GM12878 (cell line): ENCODE data around the gene LRFN2.

ENCODE experiments used
- CEBPB ChIP-seq, 2 experiments: fragments of 150-350 bp in 1 of 2; IDR thresholded peaks; 2 replicates each; pipeline ENCODE4 v1.6.1; 2012 to 2014; ENCODE audit warnings: low read depth in 2 of 2, low read length in 2 of 2, borderline replicate concordance in 1 of 2, inconsistent platforms in 1 of 2
- CHD1 ChIP-seq: IDR thresholded peaks from 2 replicates; pipeline ENCODE4 v1.6.1; 2012; ENCODE audit warnings: low read depth, low read length, improper control_type of control experiment
- CHD2 ChIP-seq: IDR thresholded peaks from 2 replicates; pipeline ENCODE4 v1.6.1; 2011; ENCODE audit warnings: low read depth, low read length, improper control_type of control experiment, borderline replicate concordance
- CHD4 ChIP-seq: fragments of 200-600 bp; sonication (generic); IDR thresholded peaks from 2 replicates; pipeline ENCODE4 v1.6.1; 2016; ENCODE audit warnings: mild to moderate bottlenecking
- E4F1 ChIP-seq: fragments of 450-650 bp; IDR thresholded peaks from 2 replicates; pipeline ENCODE4 v1.6.1; 2018; ENCODE audit warnings: borderline replicate concordance, mild to moderate bottlenecking; ENCODE audit not compliant: partially characterized antibody
- EGR1 ChIP-seq, 2 experiments: IDR thresholded peaks; 1 replicate in 1 of 2; 2 replicates in 1 of 2; pipeline ENCODE4 v1.6.1; 2011 to 2012; ENCODE audit warnings: low read depth in 2 of 2, low read length in 2 of 2, borderline replicate concordance in 1 of 2, mild to moderate bottlenecking in 1 of 2, moderate library complexity in 1 of 2
- KAT2A ChIP-seq: conservative IDR thresholded peaks from 2 replicates; pipeline ENCODE4 v1.6.1; 2011; ENCODE audit warnings: low read depth, low read length; ENCODE audit not compliant: control insufficient read depth
- REST ChIP-seq: IDR thresholded peaks from 2 replicates; pipeline ENCODE4 v1.6.1; 2012; ENCODE audit warnings: mild to moderate bottlenecking, low read depth, low read length
- SIN3A ChIP-seq: IDR thresholded peaks from 2 replicates; pipeline ENCODE4 v1.6.1; 2012; ENCODE audit warnings: low read depth, low read length, improper control_type of control experiment
- STAT3 ChIP-seq: IDR thresholded peaks from 2 replicates; pipeline ENCODE4 v1.6.1; 2011; ENCODE audit warnings: low read depth, low read length, improper control_type of control experiment
- TF ChIP-seq, protein P1 (sequence below), 3 experiments: IDR thresholded peaks in 2 of 3; conservative IDR thresholded peaks in 1 of 3; 2 replicates each; pipeline ENCODE4 v1.5.1; 2011; ENCODE audit warnings: low read depth in 3 of 3, low read length in 3 of 3, mild to moderate bottlenecking in 3 of 3, control low read depth in 2 of 3, moderate library complexity in 2 of 3, inconsistent platforms in 1 of 3, mixed read lengths in 1 of 3; ENCODE audit not compliant: control insufficient read depth in 2 of 3, insufficient read depth in 1 of 3; ENCODE audit errors: extremely low read depth in 1 of 3
- TF ChIP-seq, protein P2 (sequence below): fragments of 450-650 bp; formaldehyde crosslinking; IDR thresholded peaks from 2 replicates; pipeline ENCODE4 v1.4.0; 2020; ENCODE audit warnings: mild to moderate bottlenecking, moderate library complexity

GRCh38 chr6:40353967-40354452, 233.2 kb downstream of the LRFN2 start:
- TF ChIP-seq SIN3A (no peak), REST (no peak), CHD1 (no peak), EGR1 (IDR thresholded peaks at IDR 0.05; ENCODE audit: borderline replicate concordance in 1 of 2, low read depth in 2 of 2, low read length in 2 of 2) (no peak), CHD4 (no peak), CEBPB (IDR thresholded peaks at IDR 0.05; ENCODE audit: borderline replicate concordance in 1 of 2, low read depth in 2 of 2, low read length in 2 of 2) (no peak), CHD2 (no peak), STAT3 (no peak), KAT2A (no peak), E4F1 (no peak)
- TF ChIP-seq, protein P1, sequence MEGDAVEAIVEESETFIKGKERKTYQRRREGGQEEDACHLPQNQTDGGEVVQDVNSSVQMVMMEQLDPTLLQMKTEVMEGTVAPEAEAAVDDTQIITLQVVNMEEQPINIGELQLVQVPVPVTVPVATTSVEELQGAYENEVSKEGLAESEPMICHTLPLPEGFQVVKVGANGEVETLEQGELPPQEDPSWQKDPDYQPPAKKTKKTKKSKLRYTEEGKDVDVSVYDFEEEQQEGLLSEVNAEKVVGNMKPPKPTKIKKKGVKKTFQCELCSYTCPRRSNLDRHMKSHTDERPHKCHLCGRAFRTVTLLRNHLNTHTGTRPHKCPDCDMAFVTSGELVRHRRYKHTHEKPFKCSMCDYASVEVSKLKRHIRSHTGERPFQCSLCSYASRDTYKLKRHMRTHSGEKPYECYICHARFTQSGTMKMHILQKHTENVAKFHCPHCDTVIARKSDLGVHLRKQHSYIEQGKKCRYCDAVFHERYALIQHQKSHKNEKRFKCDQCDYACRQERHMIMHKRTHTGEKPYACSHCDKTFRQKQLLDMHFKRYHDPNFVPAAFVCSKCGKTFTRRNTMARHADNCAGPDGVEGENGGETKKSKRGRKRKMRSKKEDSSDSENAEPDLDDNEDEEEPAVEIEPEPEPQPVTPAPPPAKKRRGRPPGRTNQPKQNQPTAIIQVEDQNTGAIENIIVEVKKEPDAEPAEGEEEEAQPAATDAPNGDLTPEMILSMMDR (IDR thresholded peaks at IDR 0.05 in 2 of 3, conservative IDR thresholded peaks at IDR 0.05 in 1 of 3; ENCODE audit: control insufficient read depth in 2 of 3, extremely low read depth in 1 of 3, insufficient read depth in 1 of 3, low read depth in 3 of 3, low read length in 3 of 3) = no peak
- TF ChIP-seq, protein P2, sequence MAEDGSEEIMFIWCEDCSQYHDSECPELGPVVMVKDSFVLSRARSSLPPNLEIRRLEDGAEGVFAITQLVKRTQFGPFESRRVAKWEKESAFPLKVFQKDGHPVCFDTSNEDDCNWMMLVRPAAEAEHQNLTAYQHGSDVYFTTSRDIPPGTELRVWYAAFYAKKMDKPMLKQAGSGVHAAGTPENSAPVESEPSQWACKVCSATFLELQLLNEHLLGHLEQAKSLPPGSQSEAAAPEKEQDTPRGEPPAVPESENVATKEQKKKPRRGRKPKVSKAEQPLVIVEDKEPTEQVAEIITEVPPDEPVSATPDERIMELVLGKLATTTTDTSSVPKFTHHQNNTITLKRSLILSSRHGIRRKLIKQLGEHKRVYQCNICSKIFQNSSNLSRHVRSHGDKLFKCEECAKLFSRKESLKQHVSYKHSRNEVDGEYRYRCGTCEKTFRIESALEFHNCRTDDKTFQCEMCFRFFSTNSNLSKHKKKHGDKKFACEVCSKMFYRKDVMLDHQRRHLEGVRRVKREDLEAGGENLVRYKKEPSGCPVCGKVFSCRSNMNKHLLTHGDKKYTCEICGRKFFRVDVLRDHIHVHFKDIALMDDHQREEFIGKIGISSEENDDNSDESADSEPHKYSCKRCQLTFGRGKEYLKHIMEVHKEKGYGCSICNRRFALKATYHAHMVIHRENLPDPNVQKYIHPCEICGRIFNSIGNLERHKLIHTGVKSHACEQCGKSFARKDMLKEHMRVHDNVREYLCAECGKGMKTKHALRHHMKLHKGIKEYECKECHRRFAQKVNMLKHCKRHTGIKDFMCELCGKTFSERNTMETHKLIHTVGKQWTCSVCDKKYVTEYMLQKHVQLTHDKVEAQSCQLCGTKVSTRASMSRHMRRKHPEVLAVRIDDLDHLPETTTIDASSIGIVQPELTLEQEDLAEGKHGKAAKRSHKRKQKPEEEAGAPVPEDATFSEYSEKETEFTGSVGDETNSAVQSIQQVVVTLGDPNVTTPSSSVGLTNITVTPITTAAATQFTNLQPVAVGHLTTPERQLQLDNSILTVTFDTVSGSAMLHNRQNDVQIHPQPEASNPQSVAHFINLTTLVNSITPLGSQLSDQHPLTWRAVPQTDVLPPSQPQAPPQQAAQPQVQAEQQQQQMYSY (CRISPR knock-in tag) = no peak
